HG03135 (cell line): ENCODE measurements around the gene RIPPLY2.
"Not testable (repeated sequence)": the region's sequence is repeated elsewhere in the genome, so short reads cannot be mapped to it uniquely, and the experiment has no call there.

ENCODE experiments used
- ATAC-seq: cut with Tn5 transposase; IDR thresholded peaks from one replicate; pipeline ENCODE4 v1.9.1; 2021; ENCODE audit warnings: mild to moderate bottlenecking, moderate library complexity; ENCODE audit not compliant: unreplicated experiment

RIPPLY2 gene

GRCh38 chr6:83893024-83893423, 39.9 kb downstream of the RIPPLY2 start:
- no peak for ATAC-seq

GRCh38 chr6:83897094-83897493, 43.9 kb downstream of the RIPPLY2 start:
- not testable (repeated sequence) for ATAC-seq

GRCh38 chr6:83901624-83902023, 48.5 kb downstream of the RIPPLY2 start:
- ATAC-seq, result no peak

GRCh38 chr6:83904395-83904794, 51.2 kb downstream of the RIPPLY2 start:
- no peak for ATAC-seq

GRCh38 chr6:83905648-83906047, 52.5 kb downstream of the RIPPLY2 start:
- no peak for ATAC-seq
